IPS-NIHi7 (cell line): ENCODE measurements around the gene SSX2IP.

Experiments
- DNase-seq: peaks from one replicate; pipeline ENCODE4 v3.0.0; 2012; ENCODE audit warnings: mixed read lengths; ENCODE audit errors: extremely low spot score

SSX2IP gene

GRCh38 chr1:84709131-84709530, 18.9 kb upstream of the SSX2IP start:
- no peak for DNase-seq

- no peak for DNase-seq
Observed at GRCh38 chr1:84708031-84708430, 17.8 kb upstream of the SSX2IP start.

GRCh38 chr1:84705513-84705912, 15.3 kb upstream of the SSX2IP start:
- DNase-seq = no peak

- DNase-seq = no peak
Observed at GRCh38 chr1:84704872-84705417, 14.7 kb upstream of the SSX2IP start.

- no peak for DNase-seq
Observed at GRCh38 chr1:84703431-84703830, 13.2 kb upstream of the SSX2IP start.

GRCh38 chr1:84702143-84702542, 11.9 kb upstream of the SSX2IP start:
- no peak for DNase-seq

- DNase-seq = no peak
Observed at GRCh38 chr1:84701376-84701775, 11.1 kb upstream of the SSX2IP start.

- DNase-seq = no peak
Observed at GRCh38 chr1:84700070-84700469, 9.8 kb upstream of the SSX2IP start.

GRCh38 chr1:84698151-84699110, 8.2 kb upstream of the SSX2IP start:
- DNase-seq = no peak

- no peak for DNase-seq
Observed at GRCh38 chr1:84693785-84694184, 3.5 kb upstream of the SSX2IP start.

GRCh38 chr1:84693005-84693404, 2.7 kb upstream of the SSX2IP start:
- no peak for DNase-seq

- DNase-seq = no peak
Observed at GRCh38 chr1:84692391-84692790, 2.1 kb upstream of the SSX2IP start.

- no peak for DNase-seq
Observed at GRCh38 chr1:84691122-84691783, 992 bp upstream of the SSX2IP start.

GRCh38 chr1:84689514-84690396, 506 bp downstream of the SSX2IP start:
- no peak for DNase-seq

GRCh38 chr1:84688463-84689061, 1.7 kb downstream of the SSX2IP start:
- no peak for DNase-seq

GRCh38 chr1:84687714-84688462, 2.4 kb downstream of the SSX2IP start:
- no peak for DNase-seq

GRCh38 chr1:84686223-84686622, 4.0 kb downstream of the SSX2IP start:
- no peak for DNase-seq

GRCh38 chr1:84683508-84683907, 6.8 kb downstream of the SSX2IP start:
- DNase-seq = no peak

- DNase-seq = no peak
Observed at GRCh38 chr1:84682047-84682446, 8.2 kb downstream of the SSX2IP start.

GRCh38 chr1:84677415-84678099, 12.7 kb downstream of the SSX2IP start:
- no peak for DNase-seq
